GM21515 (cell line): ENCODE measurements around the gene PACC1.
A peak's percentile ranks its signal among the peaks of the same experiment; 100 is the strongest.

Experiments used
- ATAC-seq: cut with Tn5 transposase; IDR thresholded peaks from one replicate; pipeline ENCODE4 v1.9.1; 2021; ENCODE audit not compliant: unreplicated experiment

Gene PACC1

GRCh38 chr1:212438831-212439237 lies 24.1 kb upstream of the PACC1 start:
- ATAC-seq = no peak

GRCh38 chr1:212437179-212437798 lies 22.6 kb upstream of the PACC1 start:
- ATAC-seq = no peak

GRCh38 chr1:212434992-212435391 lies 20.3 kb upstream of the PACC1 start:
- ATAC-seq = no peak

GRCh38 chr1:212433577-212434462 lies 19.1 kb upstream of the PACC1 start:
- ATAC-seq = no peak

GRCh38 chr1:212432661-212433576 lies 18.2 kb upstream of the PACC1 start, which contains the start of gene NENF:
Gene NENF, plus strand, starts transcription at chr1:212432920. Its CDS starts 24 bp downstream, at chr1:212432944.
- peak; percentile 98 for ATAC-seq

- ATAC-seq = no peak
These were observed 17.6 kb upstream of the PACC1 start for GRCh38 chr1:212432272-212432660.

- ATAC-seq = no peak
These were observed 17.0 kb upstream of the PACC1 start for GRCh38 chr1:212431644-212432043.

GRCh38 chr1:212430955-212431394 lies 16.3 kb upstream of the PACC1 start:
- ATAC-seq = no peak

- no peak for ATAC-seq
These were observed 15.7 kb upstream of the PACC1 start for GRCh38 chr1:212430416-212430815.

- ATAC-seq = no peak
These were observed 13.8 kb upstream of the PACC1 start for GRCh38 chr1:212428496-212428895.

GRCh38 chr1:212423879-212424278 lies 9.2 kb upstream of the PACC1 start:
- no peak for ATAC-seq

- ATAC-seq = no peak
These were observed 6.5 kb upstream of the PACC1 start for GRCh38 chr1:212421165-212421564.

GRCh38 chr1:212415107-212415841 lies 588 bp upstream of the PACC1 start:
- ATAC-seq = no peak

GRCh38 chr1:212413902-212414327 lies 771 bp downstream of the PACC1 start:
- ATAC-seq = peak; percentile 10

GRCh38 chr1:212412374-212412773 lies 2.3 kb downstream of the PACC1 start:
- no peak for ATAC-seq

GRCh38 chr1:212410231-212410820 lies 4.4 kb downstream of the PACC1 start:
- no peak for ATAC-seq

GRCh38 chr1:212402666-212403321 lies 11.9 kb downstream of the PACC1 start:
- no peak for ATAC-seq

GRCh38 chr1:212401838-212402582 lies 12.7 kb downstream of the PACC1 start:
- no peak for ATAC-seq

GRCh38 chr1:212401042-212401441 lies 13.6 kb downstream of the PACC1 start:
- no peak for ATAC-seq
